K562 (cell line): Measurements from ENCODE around the gene ASMTL. TPM values are rescaled to one million over a fixed set of nuclear protein-coding genes. Genes with fewer than 3 reads are reported as not detected.

ENCODE experiments used
- ATAC-seq: fragments of 200-7000 bp; cut with Tn5 transposase; 3 replicates; pipeline ENCODE4 v1.9.1; 2020; ENCODE audit warnings: moderate library complexity
- BruUV-seq: library from RNA; stranded (reverse); fragments of 400-500 nt; replicated peaks from 2 replicates; lab custom pipeline; 2021; lab: Mats Ljungman, UMichigan
- CTCF ChIA-PET: fragments of 300-600 bp; formaldehyde crosslinking; extraction: SDS; loops from one replicate; lab custom pipeline; 2021; ENCODE audit warnings: low intra/inter-chr PET ratio; lab: Yijun Ruan, JAX
- POLR2A ChIA-PET: fragments of 300-600, 350-650 bp; sonication (Branson Sonifier 250); formaldehyde crosslinking; extraction: SDS; loops from one replicate; lab custom pipeline; 2021; ENCODE audit warnings: antibody characterized with exemption, inconsistent platforms; lab: Yijun Ruan, JAX
- DNase-seq, 4 experiments: peaks; one replicate each; pipeline versions ENCODE4 v3.0.0 to v3.0.0-alpha.2; 2011 to 2018; ENCODE audit warnings: low spot score in 3 of 4, mixed read lengths in 3 of 4; ENCODE audit errors: extremely low read depth in 1 of 4
- FAIRE-seq: peaks from 2 replicates; lab custom pipeline; 2011; peaks lifted over from hg19 to GRCh38; lab: Jason Lieb, UNC
- H2AFZ ChIP-seq: 2 replicates; pipeline ENCODE4 v1.6.0; 2011; ENCODE audit warnings: low read depth, low read length, control low read depth, inconsistent platforms
- H3K27ac ChIP-seq: fragments of 200-600 bp; 3 replicates; pipeline ENCODE4 v1.8.0; 2011; ENCODE audit warnings: low read depth, mild to moderate bottlenecking, control low read depth, inconsistent platforms, low read length, moderate library complexity, mixed read lengths; ENCODE audit errors: extremely low read depth
- H3K27me3 ChIP-seq, 2 experiments: fragments of 300-600 bp in 1 of 2; 2 replicates in 1 of 2; 3 replicates in 1 of 2; pipeline versions ENCODE4 v1.6.0 to v1.8.0; 2011; ENCODE audit warnings: inconsistent platforms in 2 of 2, low read length in 2 of 2, mild to moderate bottlenecking in 1 of 2, mixed read lengths in 1 of 2, moderate library complexity in 1 of 2; ENCODE audit not compliant: control insufficient read depth in 2 of 2, insufficient read depth in 2 of 2
- H3K36me3 ChIP-seq: fragments of 300-600 bp; 3 replicates; pipeline ENCODE4 v1.8.0; 2011; ENCODE audit warnings: mild to moderate bottlenecking, low read length, inconsistent platforms; ENCODE audit not compliant: control insufficient read depth, insufficient read depth
- H3K4me1 ChIP-seq, 2 experiments: fragments of 200-600 bp in 1 of 2; replicated peaks in 1 of 2; 2 replicates in 1 of 2; 3 replicates in 1 of 2; pipeline versions ENCODE4 v1.5.1 to v1.8.0; 2011; ENCODE audit warnings: inconsistent platforms in 2 of 2, low read length in 2 of 2, mild to moderate bottlenecking in 1 of 2, mixed read lengths in 1 of 2, moderate library complexity in 1 of 2; ENCODE audit not compliant: control insufficient read depth in 2 of 2, insufficient read depth in 2 of 2
- H3K4me2 ChIP-seq: 2 replicates; pipeline ENCODE4 v1.6.1; 2011; ENCODE audit warnings: low read length, control low read depth, inconsistent platforms, mixed read lengths; ENCODE audit not compliant: insufficient read depth
- H3K4me3 ChIP-seq: fragments of 200-600 bp; sonication (generic), shearing (Covaris generic); 2 replicates; pipeline ENCODE4 v1.5.1; 2016; ENCODE audit warnings: control low read depth, inconsistent platforms
- H3K79me2 ChIP-seq: fragments of 200-600 bp; 3 replicates; pipeline ENCODE4 v1.8.0; 2011; ENCODE audit warnings: low read length, inconsistent platforms; ENCODE audit not compliant: control insufficient read depth, insufficient read depth
- H3K9ac ChIP-seq, 2 experiments: 2 replicates each; pipeline versions ENCODE4 v1.6.0 to v1.6.1; 2011; ENCODE audit warnings: low read depth in 2 of 2, low read length in 2 of 2, control low read depth in 1 of 2, inconsistent platforms in 1 of 2, mild to moderate bottlenecking in 1 of 2, mixed read lengths in 1 of 2; ENCODE audit not compliant: insufficient read depth in 1 of 2
- H3K9me1 ChIP-seq: one replicate; pipeline ENCODE4 v1.6.0; 2011; ENCODE audit warnings: inconsistent platforms, mild to moderate bottlenecking, low read length, moderate library complexity; ENCODE audit not compliant: control insufficient read depth, insufficient read depth
- H3K9me3 ChIP-seq: replicated peaks from 2 replicates; pipeline ENCODE4 v1.5.1; 2011; ENCODE audit warnings: low read depth, low read length, inconsistent platforms; ENCODE audit not compliant: control insufficient read depth, insufficient read depth
- H4K20me1 ChIP-seq: replicated peaks from 2 replicates; pipeline ENCODE4 v1.6.1; 2011; ENCODE audit warnings: low read length, inconsistent platforms, mixed read lengths; ENCODE audit not compliant: control insufficient read depth, insufficient read depth
- HBP1 ChIP-seq: fragments of 450-650 bp; formaldehyde crosslinking; IDR thresholded peaks from 2 replicates; pipeline ENCODE4 v1.4.0; 2022; ENCODE audit warnings: missing genetic modification characterization
- MAX ChIP-seq: sonication (generic); formaldehyde crosslinking; IDR thresholded peaks from 2 replicates; pipeline ENCODE4 v1.9.0; 2022; ENCODE audit warnings: mild to moderate bottlenecking, missing genetic modification reagents
- RHOXF2B ChIP-seq: fragments of 250-450 bp; sonication (Bioruptor Pico); conservative IDR thresholded peaks from 2 replicates; pipeline ENCODE4 v1.5.1; 2021
- ZBTB7A ChIP-seq: IDR thresholded peaks from 2 replicates; pipeline ENCODE4 v1.6.1; 2011; ENCODE audit warnings: low read depth, mild to moderate bottlenecking, low read length, moderate library complexity, borderline replicate concordance; ENCODE audit not compliant: control insufficient read depth
- WGBS: fragments of 100-300 bp; shearing (Covaris generic); methylation state at CpG from one replicate; pipeline ENCODE4 v1.1.6; 2016; ENCODE audit warnings: low coverage, mixed read lengths; ENCODE audit not compliant: insufficient coverage; ENCODE audit errors: missing lambda C conversion rate; 5-methylcytosine and 5-hydroxymethylcytosine counted together
- in situ Hi-C: fragments of 300-500 bp; cut with MboI; formaldehyde crosslinking; loops from 4 replicates; pipeline ENCODE4 v1.15.0; 2018; ENCODE audit warnings: inconsistent platforms, mixed read lengths
- intact Hi-C: fragments of 100-400 bp; cut with micrococcal nuclease; formaldehyde crosslinking; loops from 2 replicates; pipeline ENCODE4 v1.14.2; 2022
- polyA plus RNA-seq, 8 experiments: library from polyadenylated mRNA; depleted of rRNA in 4 of 8; stranded (reverse) in 5 of 8; unstranded in 3 of 8; fragments of >200 nt; fragmentation: Nextera tagmentation in 2 of 8; fragmentation: Illumina TruSeq in 1 of 8; extraction: Ambion mirVana in 2 of 8; extraction: Trizol in 1 of 8; gene quantifications; 2 replicates each; pipeline versions ENCODE4 v1.2.1 to v1.2.3, GENCODE V29; 2011 to 2014; ENCODE audit warnings: inconsistent platforms in 1 of 8, missing spikeins in 1 of 8
- total RNA-seq, 7 experiments: library from RNA; depleted of rRNA in 6 of 7; stranded (reverse); fragments of >200 nt in 6 of 7; fragmentation: Illumina TruSeq in 2 of 7; extraction: Trizol in 2 of 7; gene quantifications; 2 replicates each; pipeline versions ENCODE4 v1.2.1 to v1.2.3, GENCODE V29; 2011 to 2021; ENCODE audit warnings: low replicate concordance in 1 of 7

ASMTL gene
- total and polyA plus RNA-seq, 9 of the 15 experiments (the other 6 are each of a cell fraction or from before 2014, with no cell fraction given): 0.56 to 20.6 (median 7.6) TPM

GRCh38 chrX:1477229-1477628, 24.5 kb upstream of the ASMTL start (continued):
- TF ChIP-seq ZBTB7A: no peak

GRCh38 chrX:1476682-1477081, 24.0 kb upstream of the ASMTL start:
- in situ Hi-C loops (no loop called here), intact Hi-C loops (no loop called here)
- no peak overlapping the region for H3K4me2 ChIP-seq
- H3K27ac ChIP-seq: no peak overlapping the region
- no peak for ATAC-seq
- DNase-seq: no peak
- TF ChIP-seq RHOXF2B (no peak), MAX (CRISPR knock-in tag) (no peak), HBP1 (CRISPR knock-in tag) (no peak)
- BruUV-seq: no TSS peak
- no peak overlapping the region for H2AFZ ChIP-seq
- H3K9me1 ChIP-seq: no peaks in the 10 kb centered on the region
- peaks cover 12 to 17% of the 10 kb centered on the region in 2 experiments; a peak in 3 of 5 replicates for H3K4me1 ChIP-seq
- H3K4me3 ChIP-seq: no peak overlapping the region
- FAIRE-seq: no peak
- no peaks in the 10 kb centered on the region for H3K9me3 ChIP-seq
- WGBS: 34% methylated on average over 4 of the region's 5 CpGs
- H3K79me2 ChIP-seq: no peaks in the 10 kb centered on the region
- H3K36me3 ChIP-seq: no peaks in the 10 kb centered on the region
- H3K9ac ChIP-seq: no peak overlapping the region
- POLR2A ChIA-PET: no interaction called here
- H4K20me1 ChIP-seq: no peaks in the 10 kb centered on the region
- H3K27me3 ChIP-seq: no peaks in the 10 kb centered on the region
- CTCF ChIA-PET: no interaction called here
